A549 (cell line): ENCODE data around the gene DAB1. TPM values are rescaled to one million over a fixed set of nuclear protein-coding genes. Genes with fewer than 3 reads are reported as not detected.
"Not testable (repeated sequence)": the region's sequence is repeated elsewhere in the genome, so short reads cannot be mapped to it uniquely, and the experiment has no call there.

Experiments used
- ATAC-seq, 2 experiments: fragments of 200-7000 bp in 1 of 2; fragments of >200 bp in 1 of 2; cut with Nextera tagmentation in 1 of 2; cut with Tn5 transposase in 1 of 2; 3 replicates each; pipeline versions ENCODE4 v1.8.0 to v1.9.1; 2018 to 2020; ENCODE audit warnings: mild to moderate bottlenecking in 1 of 2, moderate library complexity in 1 of 2
- CTCF ChIA-PET: fragments of 300-600 bp; sonication (Branson Sonifier 250); formaldehyde crosslinking; extraction: SDS; loops from one replicate; lab custom pipeline; 2021; ENCODE audit warnings: antibody characterized with exemption, inconsistent platforms; lab: Yijun Ruan, JAX
- POLR2A ChIA-PET: fragments of 350-600 bp; formaldehyde crosslinking; extraction: SDS; loops from one replicate; lab custom pipeline; 2021; ENCODE audit warnings: antibody characterized with exemption, inconsistent platforms; lab: Yijun Ruan, JAX
- DNase-seq, 2 experiments: peaks; one replicate each; pipeline versions ENCODE4 v3.0.0 to v3.0.0-alpha.2; 2011 to 2016; ENCODE audit warnings: low read depth in 1 of 2, low spot score in 1 of 2
- FAIRE-seq: peaks from 2 replicates; lab custom pipeline; 2011; peaks lifted over from hg19 to GRCh38; lab: Jason Lieb, UNC
- H3K27ac ChIP-seq, 2 experiments: fragments of >200 bp; sonication (Bioruptor Twin); formaldehyde crosslinking; 3 replicates each; pipeline ENCODE4 v1.5.1; 2016 to 2017
- H3K4me1 ChIP-seq: fragments of >200 bp; sonication (Bioruptor Twin); formaldehyde crosslinking; 3 replicates; pipeline ENCODE4 v1.6.1; 2016
- H3K4me2 ChIP-seq: fragments of >200 bp; sonication (Bioruptor Twin); formaldehyde crosslinking; 3 replicates; pipeline ENCODE4 v1.6.1; 2016
- H3K4me3 ChIP-seq: fragments of >200 bp; sonication (Bioruptor Twin); formaldehyde crosslinking; 3 replicates; pipeline ENCODE4 v1.5.1; 2016
- H3K9me3 ChIP-seq: fragments of >200 bp; sonication (Bioruptor Twin); formaldehyde crosslinking; 3 replicates; pipeline ENCODE4 v1.6.1; 2016
- ATOH8 ChIP-seq: fragments of 250-450 bp; sonication (Bioruptor Pico); IDR thresholded peaks from 2 replicates; pipeline ENCODE4 v1.5.0; 2020; ENCODE audit warnings: low read depth, mild to moderate bottlenecking, moderate library complexity
- BHLHE40 ChIP-seq: IDR thresholded peaks from 2 replicates; pipeline ENCODE4 v1.6.1; 2012; ENCODE audit warnings: low read depth, low read length, inconsistent platforms
- CHD2 ChIP-seq: fragments of 150-350 bp; IDR thresholded peaks from 2 replicates; pipeline ENCODE4 v1.6.1; 2014; ENCODE audit warnings: low read length; ENCODE audit not compliant: partially characterized antibody
- EHMT2 ChIP-seq: fragments of 200-600 bp; sonication (generic); IDR thresholded peaks from 2 replicates; pipeline ENCODE4 v1.6.1; 2016; ENCODE audit warnings: antibody characterized with exemption, low read depth, mild to moderate bottlenecking, moderate library complexity
- ESRRA ChIP-seq: fragments of 150-350 bp; IDR thresholded peaks from 2 replicates; pipeline ENCODE4 v1.6.1; 2014; ENCODE audit warnings: mild to moderate bottlenecking, low read length, borderline replicate concordance
- FOXS1 ChIP-seq: fragments of 250-450 bp; sonication (Bioruptor Pico); IDR thresholded peaks from 2 replicates; pipeline ENCODE4 v1.5.0; 2020; ENCODE audit warnings: mild to moderate bottlenecking, moderate library complexity
- GATA3 ChIP-seq: IDR thresholded peaks from 2 replicates; pipeline ENCODE4 v1.6.1; 2012; ENCODE audit warnings: borderline replicate concordance
- HOXA7 ChIP-seq: fragments of 250-450 bp; sonication (Bioruptor Pico); IDR thresholded peaks from 2 replicates; pipeline ENCODE4 v1.5.0; 2020; ENCODE audit warnings: mild to moderate bottlenecking, moderate library complexity
- HOXB13 ChIP-seq: fragments of 250-450 bp; sonication (Bioruptor Pico); IDR thresholded peaks from 2 replicates; pipeline ENCODE4 v1.5.0; 2020; ENCODE audit warnings: low read depth, mild to moderate bottlenecking, moderate library complexity
- JUN ChIP-seq, 2 experiments: fragments of >200 bp; sonication (Bioruptor Twin); formaldehyde crosslinking; IDR thresholded peaks; 2 replicates in 1 of 2; 3 replicates in 1 of 2; pipeline ENCODE4 v1.6.1; 2016 to 2017
- MAFK ChIP-seq: fragments of 450-650 bp; IDR thresholded peaks from 2 replicates; pipeline ENCODE4 v1.6.1; 2014; ENCODE audit not compliant: partially characterized antibody
- MYC ChIP-seq: IDR thresholded peaks from 2 replicates; pipeline ENCODE4 v1.6.1; 2012; ENCODE audit warnings: mild to moderate bottlenecking, inconsistent platforms, low read length, improper control_type of control experiment, borderline replicate concordance
- PBX3 ChIP-seq: IDR thresholded peaks from 2 replicates; pipeline ENCODE4 v1.6.1; 2012
- PHF8 ChIP-seq: fragments of 200-600 bp; sonication (generic); IDR thresholded peaks from 2 replicates; pipeline ENCODE4 v1.6.1; 2016; ENCODE audit warnings: low read depth, mild to moderate bottlenecking, antibody characterized with exemption, moderate library complexity, borderline replicate concordance
- POLR2AphosphoS2 ChIP-seq: conservative IDR thresholded peaks from 2 replicates; pipeline ENCODE4 v1.6.1; 2012; ENCODE audit warnings: low read length, improper control_type of control experiment, inconsistent platforms
- RCOR1 ChIP-seq: fragments of 150-350 bp; IDR thresholded peaks from 2 replicates; pipeline ENCODE4 v1.6.1; 2014; ENCODE audit warnings: antibody characterized with exemption, low read length, low read depth
- REST ChIP-seq: fragments of 200-600 bp; sonication (generic); IDR thresholded peaks from 2 replicates; pipeline ENCODE4 v1.6.1; 2016; ENCODE audit warnings: antibody characterized with exemption, mild to moderate bottlenecking, moderate library complexity
- RNF2 ChIP-seq: fragments of 200-600 bp; sonication (generic); IDR thresholded peaks from 2 replicates; pipeline ENCODE4 v1.6.1; 2016; ENCODE audit warnings: low read depth, mild to moderate bottlenecking, antibody characterized with exemption, moderate library complexity, borderline replicate concordance
- ZC3H11A ChIP-seq: fragments of 450-650 bp; IDR thresholded peaks from 2 replicates; pipeline ENCODE4 v1.6.1; 2014; ENCODE audit warnings: antibody characterized with exemption, mild to moderate bottlenecking
- ZNF302 ChIP-seq: fragments of 250-450 bp; sonication (Bioruptor Pico); IDR thresholded peaks from 2 replicates; pipeline ENCODE4 v1.9.0; 2021; ENCODE audit warnings: inconsistent platforms, mild to moderate bottlenecking, moderate library complexity
- ZSCAN20 ChIP-seq: fragments of 250-450 bp; sonication (Bioruptor Pico); IDR thresholded peaks from 2 replicates; pipeline ENCODE4 v1.8.0; 2022; ENCODE audit warnings: mild to moderate bottlenecking, moderate library complexity
- WGBS: methylation state at CpG from one replicate; pipeline ENCODE4 v1.1.6; 2017; ENCODE audit errors: missing lambda C conversion rate; 5-methylcytosine and 5-hydroxymethylcytosine counted together
- polyA plus RNA-seq, 4 experiments: library from polyadenylated mRNA; depleted of rRNA in 3 of 4; stranded (reverse); fragments of >200 nt; fragmentation: RNase III in 1 of 4; extraction: RNeasy Plus Mini Kit Qiagen cat#74134 plus additional on column Dnase treatment in 1 of 4; gene quantifications; 2 replicates in 3 of 4; 3 replicates in 1 of 4; pipeline ENCODE4 v1.2.3, GENCODE V29; 2011 to 2017

The DAB1 gene
- polyA plus RNA-seq, 2 of the 4 experiments (the other 2 are of a cell fraction): not detected

GRCh38 chr1:57089221-57089620, 334.6 kb downstream of the DAB1 start:
- ATAC-seq (no peak), FAIRE-seq (no peak), DNase-seq (no peak)
- POLR2A ChIA-PET: no interaction called here
- TF ChIP-seq CHD2 (no peak), RNF2 (no peak), ZSCAN20 (CRISPR knock-in tag) (no peak), JUN (IDR thresholded peaks at IDR 0.05) (no peak), POLR2AphosphoS2 (no peak), FOXS1 (CRISPR knock-in tag) (no peak), EHMT2 (no peak), ESRRA (no peak), ATOH8 (CRISPR knock-in tag) (no peak), ZC3H11A (no peak)
- Histone ChIP-seq H3K9me3 (no peaks in the 10 kb centered on the region), H3K4me1 (no peaks in the 10 kb centered on the region), H3K27ac (no peak overlapping the region), H3K4me3 (no peak overlapping the region), H3K4me2 (no peak overlapping the region)
- WGBS: 30% methylated on average over 3 of the region's 4 CpGs
- CTCF ChIA-PET: no interaction called here

- POLR2A ChIA-PET: no interaction called here
- WGBS: 47% methylated on average over 6 of the region's 6 CpGs
- no peak for DNase-seq
- Histone ChIP-seq H3K4me3 (no peak overlapping the region), H3K9me3 (no peaks in the 10 kb centered on the region), H3K4me2 (no peak overlapping the region), H3K27ac (no peak overlapping the region), H3K4me1 (no peaks in the 10 kb centered on the region)
- no peak for ATAC-seq
- CTCF ChIA-PET: no interaction called here
- TF ChIP-seq MAFK: no peak
- TF ChIP-seq HOXB13: no peak
- no peak for TF ChIP-seq ZNF302 (CRISPR knock-in tag)
- no peak for TF ChIP-seq PHF8
- FAIRE-seq: no peak
Measured at GRCh38 chr1:57088653-57089052, 335.2 kb downstream of the DAB1 start.

- not testable (repeated sequence) for ATAC-seq
Measured at GRCh38 chr1:57087660-57088059, 336.2 kb downstream of the DAB1 start.

GRCh38 chr1:57086154-57086553, 337.7 kb downstream of the DAB1 start:
- no peak for ATAC-seq
- ChIA-PET POLR2A (no interaction called here), CTCF (interaction anchor here (1.0 kb wide), 1 partner anchor 31 kb away, joined by 5 read pairs; no protein-coding TSS in a partner anchor)
- no peak for DNase-seq
- Histone ChIP-seq H3K4me1 (no peaks in the 10 kb centered on the region), H3K4me2 (no peak overlapping the region), H3K27ac (no peak overlapping the region), H3K4me3 (no peak overlapping the region), H3K9me3 (no peaks in the 10 kb centered on the region)
- 0% methylated on average over 3 of the region's 6 CpGs for WGBS
- no peak for TF ChIP-seq ESRRA
- no peak for TF ChIP-seq GATA3
- TF ChIP-seq HOXB13: no peak
- TF ChIP-seq BHLHE40: no peak
- no peak for FAIRE-seq

More at GRCh38 chr1:57087660-57088059, 336.2 kb downstream of the DAB1 start:
- H3K4me3 ChIP-seq, CTCF ChIA-PET, H3K4me1 ChIP-seq, H3K9me3 ChIP-seq, H3K4me2 ChIP-seq, DNase-seq, H3K27ac ChIP-seq, FAIRE-seq, POLR2A ChIA-PET: not testable (repeated sequence)
- 0% methylated on average over 1 of the region's 3 CpGs for WGBS

GRCh38 chr1:57084701-57085100, 339.2 kb downstream of the DAB1 start:
- Histone ChIP-seq H3K4me3 (no peak overlapping the region), H3K4me1 (no peaks in the 10 kb centered on the region), H3K27ac (no peak overlapping the region), H3K9me3 (no peaks in the 10 kb centered on the region), H3K4me2 (no peak overlapping the region)
- ChIA-PET CTCF (interaction anchor here (0.7 kb wide), 1 partner anchor 12 kb away, joined by 3 read pairs; no protein-coding TSS in a partner anchor), POLR2A (no interaction called here)
- DNase-seq (no peak), ATAC-seq (no peak), FAIRE-seq (no peak)
- WGBS: 0% methylated on average over 2 of the region's 2 CpGs
- TF ChIP-seq RCOR1: no peak
- TF ChIP-seq REST: no peak
- TF ChIP-seq PHF8: no peak
- no peak for TF ChIP-seq HOXA7 (CRISPR knock-in tag)
- TF ChIP-seq MYC: no peak
- TF ChIP-seq RNF2: no peak
- no peak for TF ChIP-seq ESRRA
- TF ChIP-seq CHD2: no peak
- no peak for TF ChIP-seq PBX3
